ENCODE data around the gene ZNF674. TPM values are rescaled to one million over a fixed set of nuclear protein-coding genes. Genes with fewer than 3 reads are reported as not detected.

ZNF674 gene
- total and polyA plus RNA-seq, 9 of the 15 experiments (the other 6 are each of a cell fraction or from before 2014, with no cell fraction given): 1.2 to 4.7 (median 2.6) TPM

GRCh38 chrX:46545111-46546005, at the start of gene ZNF674 (continued):
- no peak for TF ChIP-seq CUX1 (CRISPR knock-in tag; IDR thresholded peaks at IDR 0.05)
- TF ChIP-seq RAD21 (CRISPR knock-in tag; conservative IDR thresholded peaks at IDR 0.05 in 1 of 2, IDR thresholded peaks at IDR 0.05 in 1 of 2): no peak
- TF ChIP-seq CBFB (CRISPR knock-in tag; IDR thresholded peaks at IDR 0.05): no peak
- no peak for TF ChIP-seq CHD1 (IDR thresholded peaks at IDR 0.05; ENCODE audit: low read length)
- no peak for TF ChIP-seq YBX1 (IDR thresholded peaks at IDR 0.05)
- TF ChIP-seq SMARCC2 (IDR thresholded peaks at IDR 0.05; ENCODE audit: low read depth): 0 out of 2 replicates have a peak, but pooled peaks have one; percentile 29
- peak; percentile 43; the same call in 1 of the 2 replicates for TF ChIP-seq CREM (IDR thresholded peaks at IDR 0.05; ENCODE audit: low read depth)
- TF ChIP-seq, protein P1, sequence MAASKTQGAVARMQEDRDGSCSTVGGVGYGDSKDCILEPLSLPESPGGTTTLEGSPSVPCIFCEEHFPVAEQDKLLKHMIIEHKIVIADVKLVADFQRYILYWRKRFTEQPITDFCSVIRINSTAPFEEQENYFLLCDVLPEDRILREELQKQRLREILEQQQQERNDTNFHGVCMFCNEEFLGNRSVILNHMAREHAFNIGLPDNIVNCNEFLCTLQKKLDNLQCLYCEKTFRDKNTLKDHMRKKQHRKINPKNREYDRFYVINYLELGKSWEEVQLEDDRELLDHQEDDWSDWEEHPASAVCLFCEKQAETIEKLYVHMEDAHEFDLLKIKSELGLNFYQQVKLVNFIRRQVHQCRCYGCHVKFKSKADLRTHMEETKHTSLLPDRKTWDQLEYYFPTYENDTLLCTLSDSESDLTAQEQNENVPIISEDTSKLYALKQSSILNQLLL (CRISPR knock-in tag; IDR thresholded peaks at IDR 0.05; ENCODE audit: borderline replicate concordance): no peak
- TF ChIP-seq PML (IDR thresholded peaks at IDR 0.05; ENCODE audit: low read length): peak; percentile 68; the same call in 1 of the 2 replicates
- TF ChIP-seq, protein P2, sequence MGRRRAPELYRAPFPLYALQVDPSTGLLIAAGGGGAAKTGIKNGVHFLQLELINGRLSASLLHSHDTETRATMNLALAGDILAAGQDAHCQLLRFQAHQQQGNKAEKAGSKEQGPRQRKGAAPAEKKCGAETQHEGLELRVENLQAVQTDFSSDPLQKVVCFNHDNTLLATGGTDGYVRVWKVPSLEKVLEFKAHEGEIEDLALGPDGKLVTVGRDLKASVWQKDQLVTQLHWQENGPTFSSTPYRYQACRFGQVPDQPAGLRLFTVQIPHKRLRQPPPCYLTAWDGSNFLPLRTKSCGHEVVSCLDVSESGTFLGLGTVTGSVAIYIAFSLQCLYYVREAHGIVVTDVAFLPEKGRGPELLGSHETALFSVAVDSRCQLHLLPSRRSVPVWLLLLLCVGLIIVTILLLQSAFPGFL (CRISPR knock-in tag; IDR thresholded peaks at IDR 0.05): no peak
- TF ChIP-seq ZNF197 (CRISPR knock-in tag; IDR thresholded peaks at IDR 0.05; ENCODE audit: low read depth): no peak
- TF ChIP-seq ILF3 (IDR thresholded peaks at IDR 0.05; ENCODE audit: borderline replicate concordance): no peak
- TF ChIP-seq, protein P3, sequence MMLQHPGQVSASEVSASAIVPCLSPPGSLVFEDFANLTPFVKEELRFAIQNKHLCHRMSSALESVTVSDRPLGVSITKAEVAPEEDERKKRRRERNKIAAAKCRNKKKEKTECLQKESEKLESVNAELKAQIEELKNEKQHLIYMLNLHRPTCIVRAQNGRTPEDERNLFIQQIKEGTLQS (IDR thresholded peaks at IDR 0.05): peak; percentile 83
- TF ChIP-seq, protein P3 (CRISPR knock-in tag; conservative IDR thresholded peaks at IDR 0.05): no peak
- no peak for TF ChIP-seq ZNF217 (CRISPR knock-in tag; IDR thresholded peaks at IDR 0.05)
- TF ChIP-seq PRPF4 (IDR thresholded peaks at IDR 0.05; ENCODE audit: insufficient read depth, low read depth, low read length, poor library complexity, severe bottlenecking): no peak

All from K562 (cell line).